Parathyroid adenoma (tissue), 2 donors: ENCODE data around the gene KDM1B.

ENCODE experiments used
- H2AFZ ChIP-seq: fragments of 300-600 bp; sonication (generic); one replicate; pipeline ENCODE4 v1.7.0; 2017; ENCODE audit warnings: antibody characterized with exemption, mild to moderate bottlenecking
- H3K27ac ChIP-seq: fragments of 300-600 bp; sonication (generic); one replicate; pipeline ENCODE4 v1.7.0; 2017
- H3K27me3 ChIP-seq: fragments of 300-600 bp; sonication (generic); one replicate; pipeline ENCODE4 v1.7.0; 2017; ENCODE audit warnings: low read length; ENCODE audit not compliant: control insufficient read depth, insufficient read depth
- H3K36me3 ChIP-seq: fragments of 300-600 bp; sonication (generic); one replicate; pipeline ENCODE4 v1.7.0; 2017; ENCODE audit warnings: low read length; ENCODE audit not compliant: control insufficient read depth, insufficient read depth
- H3K4me1 ChIP-seq: fragments of 300-600 bp; sonication (generic); one replicate; pipeline ENCODE4 v1.7.0; 2017; ENCODE audit warnings: control low read depth
- H3K4me2 ChIP-seq: fragments of 300-600 bp; sonication (generic); one replicate; pipeline ENCODE4 v1.7.0; 2017; ENCODE audit warnings: low read length
- H3K4me3 ChIP-seq: fragments of 300-600 bp; sonication (generic); one replicate; pipeline ENCODE4 v1.7.0; 2017; ENCODE audit warnings: low read depth, low read length
- H3K79me2 ChIP-seq: fragments of 300-600 bp; sonication (generic); one replicate; pipeline ENCODE4 v1.7.0; 2017; ENCODE audit warnings: control low read depth
- H3K9ac ChIP-seq: fragments of 300-600 bp; sonication (generic); one replicate; pipeline ENCODE4 v1.7.0; 2017; ENCODE audit warnings: mild to moderate bottlenecking
- H3K9me3 ChIP-seq: fragments of 300-600 bp; sonication (generic); one replicate; pipeline ENCODE4 v1.7.0; 2017; ENCODE audit warnings: low read length; ENCODE audit not compliant: control insufficient read depth
- CTCF ChIP-seq: fragments of 300-600 bp; sonication (generic); IDR thresholded peaks from one replicate; pipeline ENCODE4 v1.7.0; 2017; ENCODE audit warnings: antibody characterized with exemption, mild to moderate bottlenecking
- donor health status: primary hyperparathyroidism.

The KDM1B gene

GRCh38 chr6:18260448-18261106 lies 105.4 kb downstream of the KDM1B start:
- no peaks in the 10 kb centered on the region for H3K9me3 ChIP-seq
- H3K27me3 ChIP-seq = no peaks in the 10 kb centered on the region
- TF ChIP-seq CTCF = no peak
- peaks cover 38% of the 10 kb centered on the region for H3K79me2 ChIP-seq
- no peak overlapping the region for H3K4me2 ChIP-seq
- no peaks in the 10 kb centered on the region for H3K36me3 ChIP-seq
- no peak overlapping the region for H3K27ac ChIP-seq
- no peak overlapping the region for H3K9ac ChIP-seq
- H3K4me1 ChIP-seq = peaks cover 7% of the 10 kb centered on the region
- H3K4me3 ChIP-seq = no peak overlapping the region
- H2AFZ ChIP-seq = no peak overlapping the region

- Histone ChIP-seq H3K79me2 (peaks cover 38% of the 10 kb centered on the region), H2AFZ (no peak overlapping the region), H3K4me1 (peaks cover 7% of the 10 kb centered on the region), H3K4me3 (no peak overlapping the region), H3K9me3 (no peaks in the 10 kb centered on the region), H3K9ac (no peak overlapping the region), H3K4me2 (no peak overlapping the region), H3K36me3 (no peaks in the 10 kb centered on the region), H3K27ac (no peak overlapping the region), H3K27me3 (no peaks in the 10 kb centered on the region)
- TF ChIP-seq CTCF = no peak
Measured at GRCh38 chr6:18261877-18262276, 106.7 kb downstream of the KDM1B start.

GRCh38 chr6:18262702-18263417 lies 107.6 kb downstream of the KDM1B start:
- Histone ChIP-seq H3K4me1 (peaks cover 7% of the 10 kb centered on the region), H3K79me2 (peaks cover 36% of the 10 kb centered on the region), H3K9ac (no peak overlapping the region), H2AFZ (peak overlapping the region; percentile 97), H3K36me3 (no peaks in the 10 kb centered on the region), H3K27ac (no peak overlapping the region), H3K4me3 (peak overlapping the region; percentile 59), H3K4me2 (peak overlapping the region; percentile 80), H3K9me3 (no peaks in the 10 kb centered on the region), H3K27me3 (no peaks in the 10 kb centered on the region)
- TF ChIP-seq CTCF = no peak

- Histone ChIP-seq H3K9ac (no peak overlapping the region), H3K27me3 (no peaks in the 10 kb centered on the region), H3K4me2 (peak overlapping the region; percentile 80), H3K4me3 (peak overlapping the region; percentile 59), H3K36me3 (no peaks in the 10 kb centered on the region), H3K79me2 (peaks cover 36% of the 10 kb centered on the region), H3K27ac (peak overlapping the region; percentile 92), H3K9me3 (no peaks in the 10 kb centered on the region), H3K4me1 (peaks cover 7% of the 10 kb centered on the region), H2AFZ (peak overlapping the region; percentile 97)
- no peak for TF ChIP-seq CTCF
Measured at GRCh38 chr6:18263418-18264218, 108.4 kb downstream of the KDM1B start.
